ENCODE data around the gene SWT1. TPM values are rescaled to one million over a fixed set of nuclear protein-coding genes. Genes with fewer than 3 reads are reported as not detected.
A peak's percentile ranks its signal among the peaks of the same experiment; 100 is the strongest.

The SWT1 gene, protein sequence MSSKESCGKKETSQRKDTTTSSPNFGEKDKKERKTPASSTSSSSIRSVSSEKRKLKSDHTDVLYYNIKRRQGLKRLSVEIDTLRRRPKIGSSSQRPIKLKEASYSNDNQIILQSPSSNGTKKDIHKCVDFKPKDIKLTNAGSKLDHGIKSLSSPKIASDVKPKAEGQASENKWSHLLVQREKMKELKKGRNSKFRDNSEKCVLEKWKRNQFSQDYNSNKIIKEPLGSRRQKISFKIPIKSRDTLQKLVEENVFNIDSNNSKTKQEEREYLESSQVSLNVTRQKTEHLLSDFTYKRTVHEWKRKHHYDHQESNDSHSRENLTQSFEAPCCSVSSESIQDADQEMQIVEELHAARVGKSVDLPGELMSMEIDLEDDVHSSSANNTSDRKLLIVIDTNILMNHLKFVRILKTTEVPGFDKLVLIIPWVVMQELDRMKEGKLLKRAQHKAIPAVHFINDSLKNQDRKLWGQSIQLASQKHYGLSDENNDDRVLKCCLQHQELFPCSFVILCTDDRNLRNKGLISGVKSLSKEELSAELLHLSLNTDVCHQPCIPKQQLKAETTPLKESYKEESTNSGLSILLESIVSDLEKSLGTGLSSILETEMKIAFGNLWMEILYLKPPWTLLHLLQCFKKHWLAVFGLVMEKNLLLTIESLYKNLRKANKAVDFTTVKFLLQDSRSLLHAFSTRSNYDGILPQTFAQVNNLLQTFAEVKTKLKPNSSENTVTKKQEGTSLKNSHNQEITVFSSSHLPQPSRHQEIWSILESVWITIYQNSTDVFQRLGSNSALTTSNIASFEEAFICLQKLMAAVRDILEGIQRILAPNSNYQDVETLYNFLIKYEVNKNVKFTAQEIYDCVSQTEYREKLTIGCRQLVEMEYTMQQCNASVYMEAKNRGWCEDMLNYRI
- 1 to 10 TPM; 2.2 to 2.4 TPM for total RNA-seq

- Mint-ChIP-seq H3K4me1 (peaks cover 51% of the 10 kb centered on the region), H3K9me3 (ENCODE audit: low read depth) (no peaks in the 10 kb centered on the region), H3K36me3 (peaks cover 8% of the 10 kb centered on the region), H3K27ac (peak within 1 kb of the TSS; percentile 97), H3K27me3 (no peaks in the 10 kb centered on the region), H3K4me3 (peak within 1 kb of the TSS; percentile 86)
- CTCF ChIA-PET: interaction anchor here (1.0 to 6.7 kb wide), 5 partner anchors 10 to 523 kb away, joined by 3 to 63 read pairs (median 9); no protein-coding TSS in a partner anchor
- ATAC-seq: peak; percentile 93
- peak; percentile 99 for DNase-seq
Measured at GRCh38 chr1:185156854-185157598, at the start of gene SWT1, which contains the start of gene TRMT1L. Gene SWT1, plus strand, starts transcription at chr1:185157167. Its CDS starts 3,675 bp downstream, at chr1:185160842. Gene TRMT1L, minus strand, starts transcription at chr1:185156953. Its CDS starts 241 bp downstream, at chr1:185156712.

DNA sequence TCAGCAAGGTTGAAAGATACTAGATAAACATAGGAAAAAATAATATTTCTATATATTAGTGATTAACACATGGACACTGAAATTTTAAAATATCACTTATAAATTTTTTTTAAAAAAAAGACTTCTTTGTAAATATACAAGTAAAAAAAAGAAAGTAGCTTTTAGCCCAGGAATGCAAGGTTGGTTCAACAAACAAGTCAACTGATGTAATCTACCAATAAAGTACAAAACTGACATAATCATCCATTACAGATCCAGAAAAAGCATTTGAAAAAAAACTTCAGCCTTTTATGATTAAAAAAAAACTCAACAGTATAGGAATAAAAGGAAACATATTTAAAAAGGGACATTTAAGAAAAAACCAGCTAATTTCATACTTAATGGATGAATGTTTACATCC, 48.6 kb upstream of the SWT1 start:
- Mint-ChIP-seq H3K9me3 (ENCODE audit: low read depth) (peaks cover 7% of the 10 kb centered on the region), H3K4me3 (no peak overlapping the region), H3K4me1 (no peaks in the 10 kb centered on the region), H3K36me3 (peaks cover 21% of the 10 kb centered on the region), H3K27me3 (no peaks in the 10 kb centered on the region), H3K27ac (no peak overlapping the region)
- CTCF ChIA-PET: interaction anchor here (1.0 kb wide), 1 partner anchor 62 kb away, joined by 3 read pairs; no protein-coding TSS in a partner anchor
- no peak for DNase-seq
- no peak for ATAC-seq

DNA sequence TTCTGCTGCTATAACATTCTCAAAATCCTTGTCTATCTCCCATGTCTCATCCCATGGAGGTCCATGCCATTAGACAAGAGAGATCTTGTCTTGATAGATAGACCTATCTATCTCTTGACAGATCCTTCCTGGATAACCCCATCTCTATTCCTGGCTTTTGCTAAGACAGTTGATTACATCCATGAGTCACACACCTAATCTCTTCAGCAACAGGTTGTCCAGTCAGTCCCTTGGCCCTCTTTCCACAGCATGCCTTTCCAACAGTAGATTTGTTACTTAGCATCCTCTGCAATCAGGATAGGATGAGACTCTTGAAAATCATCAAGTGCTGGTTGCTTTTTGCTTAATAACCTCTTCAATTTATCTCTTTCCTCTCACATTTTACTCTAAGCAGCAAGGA, 46.8 kb upstream of the SWT1 start:
- Mint-ChIP-seq H3K4me1 (no peaks in the 10 kb centered on the region), H3K4me3 (no peak overlapping the region), H3K36me3 (peaks cover 9% of the 10 kb centered on the region), H3K9me3 (ENCODE audit: low read depth) (peaks cover 6% of the 10 kb centered on the region), H3K27me3 (no peaks in the 10 kb centered on the region), H3K27ac (no peak overlapping the region)
- DNase-seq (no peak), ATAC-seq (no peak)
- CTCF ChIA-PET: interaction anchor here (1.2 kb wide), 1 partner anchor 19 kb away, joined by 3 read pairs; no protein-coding TSS in a partner anchor

GRCh38 chr1:185111873-185112272, 45.1 kb upstream of the SWT1 start:
- no peaks in the 10 kb centered on the region for H3K27me3 Mint-ChIP-seq
- peaks cover 8% of the 10 kb centered on the region for H3K36me3 Mint-ChIP-seq
- DNase-seq (no peak), ATAC-seq (no peak)
- H3K9me3 Mint-ChIP-seq (ENCODE audit: low read depth): peaks cover 6% of the 10 kb centered on the region
- CTCF ChIA-PET: no interaction called here
- no peaks in the 10 kb centered on the region for H3K4me1 Mint-ChIP-seq
- no peak overlapping the region for H3K4me3 Mint-ChIP-seq
- H3K27ac Mint-ChIP-seq: no peak overlapping the region

GRCh38 chr1:185112356-185112755, 44.6 kb upstream of the SWT1 start:
- CTCF ChIA-PET: no interaction called here
- H3K4me3 Mint-ChIP-seq: no peak overlapping the region
- DNase-seq (no peak), ATAC-seq (no peak)
- no peaks in the 10 kb centered on the region for H3K4me1 Mint-ChIP-seq
- no peaks in the 10 kb centered on the region for H3K27me3 Mint-ChIP-seq
- H3K27ac Mint-ChIP-seq: no peak overlapping the region
- peaks cover 6% of the 10 kb centered on the region for H3K9me3 Mint-ChIP-seq (ENCODE audit: low read depth)
- peaks cover 12% of the 10 kb centered on the region for H3K36me3 Mint-ChIP-seq

DNA sequence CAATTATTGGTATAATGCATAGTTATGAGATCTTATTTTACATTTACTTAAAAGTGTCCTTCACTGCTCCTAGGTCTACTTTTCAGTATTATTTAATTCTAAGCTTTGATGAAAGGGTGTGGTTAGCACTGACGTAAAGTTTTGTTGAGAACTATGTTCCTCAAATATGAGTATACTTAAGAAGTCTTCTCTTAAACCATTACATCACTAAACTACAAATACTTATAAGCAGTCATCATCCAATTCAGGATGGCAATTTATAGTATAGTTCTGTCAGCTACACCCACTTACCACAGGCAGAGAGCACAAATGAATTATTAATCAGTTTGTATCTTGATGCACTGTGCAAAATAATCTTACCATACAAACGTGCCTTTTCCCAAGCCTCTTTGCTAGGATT, 27.3 kb upstream of the SWT1 start:
- CTCF ChIA-PET: no interaction called here
- Mint-ChIP-seq H3K27me3 (no peaks in the 10 kb centered on the region), H3K36me3 (peaks cover 41% of the 10 kb centered on the region), H3K4me1 (no peaks in the 10 kb centered on the region), H3K9me3 (ENCODE audit: low read depth) (no peaks in the 10 kb centered on the region), H3K27ac (no peak overlapping the region), H3K4me3 (no peak overlapping the region)
- DNase-seq: no peak
- no peak for ATAC-seq

DNA sequence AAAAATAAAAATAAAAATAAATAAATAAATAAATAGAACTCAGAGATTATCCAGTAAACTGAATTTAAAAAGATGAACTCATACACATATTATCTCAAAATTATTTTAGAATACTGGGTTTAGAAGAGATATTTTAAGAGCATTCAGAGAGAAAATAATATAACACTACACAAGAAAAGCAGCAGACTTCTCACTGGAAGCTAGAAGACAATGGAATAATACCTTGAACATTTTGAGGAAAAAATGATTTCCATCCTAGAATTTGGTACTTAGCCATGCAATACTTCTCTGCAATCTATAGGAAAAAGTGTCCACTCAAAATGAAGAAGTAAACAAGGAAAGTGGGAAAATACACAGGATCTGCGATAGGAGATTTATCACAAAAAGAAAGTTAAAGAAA, 24.4 kb upstream of the SWT1 start:
- H3K27me3 Mint-ChIP-seq: no peaks in the 10 kb centered on the region
- no peak overlapping the region for H3K4me3 Mint-ChIP-seq

DNA sequence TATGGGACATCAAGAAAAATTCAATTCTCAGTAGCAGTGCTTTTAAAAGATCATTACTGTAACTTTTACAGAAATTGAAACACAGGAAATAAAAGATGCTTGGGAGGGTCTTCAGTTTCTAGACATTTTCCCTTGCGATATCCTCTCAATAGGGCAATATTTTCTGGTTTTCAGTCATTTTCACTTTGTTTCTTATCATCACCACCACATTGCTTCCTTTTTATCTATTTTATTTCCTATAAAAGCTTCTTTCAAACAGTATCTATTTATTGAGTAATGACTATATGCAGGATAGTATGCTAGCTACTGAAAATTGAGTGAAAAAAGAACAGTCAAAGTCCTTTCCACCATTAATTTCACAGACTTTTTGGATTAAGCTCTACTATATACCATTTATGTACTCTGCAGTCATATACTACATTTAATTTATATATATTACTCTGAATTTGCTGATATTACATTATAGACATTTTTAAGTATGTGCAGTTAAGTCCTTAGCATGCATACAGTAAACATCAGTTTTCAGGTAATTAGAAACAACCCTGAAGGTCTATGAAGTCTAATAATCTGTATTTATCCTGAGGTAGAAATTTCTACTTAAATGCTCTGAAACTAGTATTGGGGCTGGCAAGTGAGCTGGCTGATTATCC, 18.9 kb upstream of the SWT1 start:
- CTCF ChIA-PET: no interaction called here
- H3K36me3 Mint-ChIP-seq: peaks cover 37% of the 10 kb centered on the region
- no peaks in the 10 kb centered on the region for H3K4me1 Mint-ChIP-seq
- H3K9me3 Mint-ChIP-seq (ENCODE audit: low read depth): no peaks in the 10 kb centered on the region
- DNase-seq (no peak), ATAC-seq (no peak)
- H3K4me3 Mint-ChIP-seq: no peak overlapping the region
- no peak overlapping the region for H3K27ac Mint-ChIP-seq
- no peaks in the 10 kb centered on the region for H3K27me3 Mint-ChIP-seq

More for the DNA sequence above, 24.4 kb upstream of the SWT1 start:
- DNase-seq (no peak), ATAC-seq (no peak)
- H3K36me3 Mint-ChIP-seq: peaks cover 36% of the 10 kb centered on the region
- no peaks in the 10 kb centered on the region for H3K4me1 Mint-ChIP-seq
- H3K9me3 Mint-ChIP-seq (ENCODE audit: low read depth): no peaks in the 10 kb centered on the region
- no peak overlapping the region for H3K27ac Mint-ChIP-seq
- CTCF ChIA-PET: interaction anchor here (1.3 kb wide), 1 partner anchor 8 kb away, joined by 3 read pairs; no protein-coding TSS in a partner anchor

- no peaks in the 10 kb centered on the region for H3K4me1 Mint-ChIP-seq
- H3K9me3 Mint-ChIP-seq (ENCODE audit: low read depth): no peaks in the 10 kb centered on the region
- DNase-seq (no peak), ATAC-seq (no peak)
- H3K27me3 Mint-ChIP-seq: no peaks in the 10 kb centered on the region
- H3K36me3 Mint-ChIP-seq: peaks cover 28% of the 10 kb centered on the region
- CTCF ChIA-PET: no interaction called here
- no peak overlapping the region for H3K4me3 Mint-ChIP-seq
- no peak overlapping the region for H3K27ac Mint-ChIP-seq
Measured at GRCh38 chr1:185139246-185139645, 17.7 kb upstream of the SWT1 start.

- H3K27me3 Mint-ChIP-seq: no peaks in the 10 kb centered on the region
- no peaks in the 10 kb centered on the region for H3K9me3 Mint-ChIP-seq (ENCODE audit: low read depth)
- no peak overlapping the region for H3K4me3 Mint-ChIP-seq
- ATAC-seq (no peak), DNase-seq (no peak)
- H3K27ac Mint-ChIP-seq: no peak overlapping the region
- H3K36me3 Mint-ChIP-seq: peaks cover 27% of the 10 kb centered on the region
- CTCF ChIA-PET: no interaction called here
- H3K4me1 Mint-ChIP-seq: no peaks in the 10 kb centered on the region
Measured at GRCh38 chr1:185144233-185144632, 12.7 kb upstream of the SWT1 start.

- Mint-ChIP-seq H3K36me3 (peaks cover 30% of the 10 kb centered on the region), H3K4me1 (peaks cover 22% of the 10 kb centered on the region), H3K9me3 (ENCODE audit: low read depth) (no peaks in the 10 kb centered on the region), H3K27ac (no peak overlapping the region), H3K4me3 (no peak overlapping the region), H3K27me3 (no peaks in the 10 kb centered on the region)
- ATAC-seq (no peak), DNase-seq (no peak)
- CTCF ChIA-PET: no interaction called here
Measured at GRCh38 chr1:185151215-185151614, 5.8 kb upstream of the SWT1 start.

- Mint-ChIP-seq H3K4me3 (no peak overlapping the region), H3K36me3 (peaks cover 30% of the 10 kb centered on the region), H3K4me1 (peaks cover 22% of the 10 kb centered on the region), H3K27ac (no peak overlapping the region), H3K9me3 (ENCODE audit: low read depth) (no peaks in the 10 kb centered on the region), H3K27me3 (no peaks in the 10 kb centered on the region)
- ATAC-seq (no peak), DNase-seq (no peak)
- CTCF ChIA-PET: no interaction called here
Measured at GRCh38 chr1:185152187-185152767, 4.7 kb upstream of the SWT1 start.

Measured in activated CD8-positive, alpha-beta memory T cell treated with anti-CD3 and anti-CD28 coated beads, Interleukin-2, amount 10 ng/mL, durations not matched to agents 7 days and 5 days (primary cell).